ENCODE results near the gene STON1.

- TF ChIP-seq CTCF (IDR thresholded peaks at IDR 0.05; ENCODE audit: low read length) (no peak), EZH2 (IDR thresholded peaks at IDR 0.05; ENCODE audit: borderline replicate concordance, low read length) (no peak)
Observed at GRCh38 chr2:48511849-48512470, 18.0 kb upstream of the STON1 start.
